A549 (cell line): Measurements from ENCODE around the gene PPP4R3A. TPM values are rescaled to one million over a fixed set of nuclear protein-coding genes. Genes with fewer than 3 reads are reported as not detected.

ENCODE experiments used
- ATAC-seq, 2 experiments: fragments of 200-7000 bp in 1 of 2; fragments of >200 bp in 1 of 2; cut with Nextera tagmentation in 1 of 2; cut with Tn5 transposase in 1 of 2; 3 replicates each; pipeline versions ENCODE4 v1.8.0 to v1.9.1; 2018 to 2020; ENCODE audit warnings: mild to moderate bottlenecking in 1 of 2, moderate library complexity in 1 of 2
- CTCF ChIA-PET: fragments of 300-600 bp; sonication (Branson Sonifier 250); formaldehyde crosslinking; extraction: SDS; loops from one replicate; lab custom pipeline; 2021; ENCODE audit warnings: antibody characterized with exemption, inconsistent platforms; lab: Yijun Ruan, JAX
- POLR2A ChIA-PET: fragments of 350-600 bp; formaldehyde crosslinking; extraction: SDS; loops from one replicate; lab custom pipeline; 2021; ENCODE audit warnings: antibody characterized with exemption, inconsistent platforms; lab: Yijun Ruan, JAX
- DNase-seq, 2 experiments: peaks; one replicate each; pipeline versions ENCODE4 v3.0.0 to v3.0.0-alpha.2; 2011 to 2016; ENCODE audit warnings: low read depth in 1 of 2, low spot score in 1 of 2
- FAIRE-seq: peaks from 2 replicates; lab custom pipeline; 2011; peaks lifted over from hg19 to GRCh38; lab: Jason Lieb, UNC
- H3K27ac ChIP-seq, 2 experiments: fragments of >200 bp; sonication (Bioruptor Twin); formaldehyde crosslinking; 3 replicates each; pipeline ENCODE4 v1.5.1; 2016 to 2017
- H3K4me1 ChIP-seq: fragments of >200 bp; sonication (Bioruptor Twin); formaldehyde crosslinking; 3 replicates; pipeline ENCODE4 v1.6.1; 2016
- H3K4me2 ChIP-seq: fragments of >200 bp; sonication (Bioruptor Twin); formaldehyde crosslinking; 3 replicates; pipeline ENCODE4 v1.6.1; 2016
- H3K4me3 ChIP-seq: fragments of >200 bp; sonication (Bioruptor Twin); formaldehyde crosslinking; 3 replicates; pipeline ENCODE4 v1.5.1; 2016
- H3K9me3 ChIP-seq: fragments of >200 bp; sonication (Bioruptor Twin); formaldehyde crosslinking; 3 replicates; pipeline ENCODE4 v1.6.1; 2016
- BHLHE40 ChIP-seq: IDR thresholded peaks from 2 replicates; pipeline ENCODE4 v1.6.1; 2012; ENCODE audit warnings: low read depth, low read length, inconsistent platforms
- CBX2 ChIP-seq: fragments of 200-600 bp; sonication (generic); IDR thresholded peaks from 2 replicates; pipeline ENCODE4 v1.6.1; 2016; ENCODE audit warnings: low read depth, mild to moderate bottlenecking, borderline replicate concordance
- CHD2 ChIP-seq: fragments of 150-350 bp; IDR thresholded peaks from 2 replicates; pipeline ENCODE4 v1.6.1; 2014; ENCODE audit warnings: low read length; ENCODE audit not compliant: partially characterized antibody
- EHMT2 ChIP-seq: fragments of 200-600 bp; sonication (generic); IDR thresholded peaks from 2 replicates; pipeline ENCODE4 v1.6.1; 2016; ENCODE audit warnings: antibody characterized with exemption, low read depth, mild to moderate bottlenecking, moderate library complexity
- ELK1 ChIP-seq: fragments of 150-350 bp; IDR thresholded peaks from 2 replicates; pipeline ENCODE4 v1.6.1; 2014; ENCODE audit warnings: low read depth, mild to moderate bottlenecking, low read length
- ESRRA ChIP-seq: fragments of 150-350 bp; IDR thresholded peaks from 2 replicates; pipeline ENCODE4 v1.6.1; 2014; ENCODE audit warnings: mild to moderate bottlenecking, low read length, borderline replicate concordance
- FOSB ChIP-seq: fragments of 250-450 bp; sonication (Bioruptor Pico); IDR thresholded peaks from 2 replicates; pipeline ENCODE4 v1.5.0; 2020; ENCODE audit warnings: mild to moderate bottlenecking, moderate library complexity
- HMGXB4 ChIP-seq: fragments of 250-450 bp; sonication (Bioruptor Pico); IDR thresholded peaks from 2 replicates; pipeline ENCODE4 v1.5.0; 2021; ENCODE audit warnings: mild to moderate bottlenecking, moderate library complexity, borderline replicate concordance
- HOXB13 ChIP-seq: fragments of 250-450 bp; sonication (Bioruptor Pico); IDR thresholded peaks from 2 replicates; pipeline ENCODE4 v1.5.0; 2020; ENCODE audit warnings: low read depth, mild to moderate bottlenecking, moderate library complexity
- HOXB5 ChIP-seq: fragments of 250-450 bp; sonication (Bioruptor Pico); IDR thresholded peaks from 2 replicates; pipeline ENCODE4 v1.5.0; 2020; ENCODE audit warnings: mild to moderate bottlenecking, moderate library complexity
- JUNB ChIP-seq: fragments of >200 bp; sonication (Bioruptor Twin); formaldehyde crosslinking; IDR thresholded peaks from 2 replicates; pipeline ENCODE4 v1.6.1; 2016
- MYC ChIP-seq: IDR thresholded peaks from 2 replicates; pipeline ENCODE4 v1.6.1; 2012; ENCODE audit warnings: mild to moderate bottlenecking, inconsistent platforms, low read length, improper control_type of control experiment, borderline replicate concordance
- NFE2L2 ChIP-seq: fragments of 150-350 bp; conservative IDR thresholded peaks from 2 replicates; pipeline ENCODE4 v1.6.1; 2014; ENCODE audit warnings: low read length
- NPAS2 ChIP-seq: fragments of 250-450 bp; sonication (Bioruptor Pico); IDR thresholded peaks from 2 replicates; pipeline ENCODE4 v1.8.0; 2022; ENCODE audit warnings: mild to moderate bottlenecking, moderate library complexity, borderline replicate concordance
- NR3C1 ChIP-seq: fragments of >200 bp; sonication (Bioruptor Twin); formaldehyde crosslinking; IDR thresholded peaks from 3 replicates; pipeline ENCODE4 v1.6.1; 2017
- PHF8 ChIP-seq: fragments of 200-600 bp; sonication (generic); IDR thresholded peaks from 2 replicates; pipeline ENCODE4 v1.6.1; 2016; ENCODE audit warnings: low read depth, mild to moderate bottlenecking, antibody characterized with exemption, moderate library complexity, borderline replicate concordance
- POLR2A ChIP-seq: IDR thresholded peaks from 2 replicates; pipeline ENCODE4 v1.6.1; 2012; ENCODE audit warnings: mild to moderate bottlenecking, low read length
- REST ChIP-seq: fragments of 200-600 bp; sonication (generic); IDR thresholded peaks from 2 replicates; pipeline ENCODE4 v1.6.1; 2016; ENCODE audit warnings: antibody characterized with exemption, mild to moderate bottlenecking, moderate library complexity
- RFX5 ChIP-seq: fragments of 450-650 bp; IDR thresholded peaks from 2 replicates; pipeline ENCODE4 v1.7.1; 2014; ENCODE audit warnings: antibody characterized with exemption, mild to moderate bottlenecking, moderate library complexity
- RNF2 ChIP-seq: fragments of 200-600 bp; sonication (generic); IDR thresholded peaks from 2 replicates; pipeline ENCODE4 v1.6.1; 2016; ENCODE audit warnings: low read depth, mild to moderate bottlenecking, antibody characterized with exemption, moderate library complexity, borderline replicate concordance
- SREBF2 ChIP-seq: fragments of 450-650 bp; IDR thresholded peaks from 2 replicates; pipeline ENCODE4 v1.6.1; 2014; ENCODE audit warnings: mild to moderate bottlenecking, moderate library complexity
- TFCP2L1 ChIP-seq: fragments of 250-450 bp; sonication (Bioruptor Pico); IDR thresholded peaks from 2 replicates; pipeline ENCODE4 v1.5.0; 2021; ENCODE audit warnings: mild to moderate bottlenecking
- USF2 ChIP-seq: fragments of 450-650 bp; IDR thresholded peaks from 2 replicates; pipeline ENCODE4 v1.6.1; 2014; ENCODE audit warnings: antibody characterized with exemption
- WGBS: methylation state at CpG from one replicate; pipeline ENCODE4 v1.1.6; 2017; ENCODE audit errors: missing lambda C conversion rate; 5-methylcytosine and 5-hydroxymethylcytosine counted together
- polyA plus RNA-seq, 4 experiments: library from polyadenylated mRNA; depleted of rRNA in 3 of 4; stranded (reverse); fragments of >200 nt; fragmentation: RNase III in 1 of 4; extraction: RNeasy Plus Mini Kit Qiagen cat#74134 plus additional on column Dnase treatment in 1 of 4; gene quantifications; 2 replicates in 3 of 4; 3 replicates in 1 of 4; pipeline ENCODE4 v1.2.3, GENCODE V29; 2011 to 2017

The PPP4R3A gene
- polyA plus RNA-seq, 2 of the 4 experiments (the other 2 are of a cell fraction), result 69.5 to 83.6 TPM

DNA sequence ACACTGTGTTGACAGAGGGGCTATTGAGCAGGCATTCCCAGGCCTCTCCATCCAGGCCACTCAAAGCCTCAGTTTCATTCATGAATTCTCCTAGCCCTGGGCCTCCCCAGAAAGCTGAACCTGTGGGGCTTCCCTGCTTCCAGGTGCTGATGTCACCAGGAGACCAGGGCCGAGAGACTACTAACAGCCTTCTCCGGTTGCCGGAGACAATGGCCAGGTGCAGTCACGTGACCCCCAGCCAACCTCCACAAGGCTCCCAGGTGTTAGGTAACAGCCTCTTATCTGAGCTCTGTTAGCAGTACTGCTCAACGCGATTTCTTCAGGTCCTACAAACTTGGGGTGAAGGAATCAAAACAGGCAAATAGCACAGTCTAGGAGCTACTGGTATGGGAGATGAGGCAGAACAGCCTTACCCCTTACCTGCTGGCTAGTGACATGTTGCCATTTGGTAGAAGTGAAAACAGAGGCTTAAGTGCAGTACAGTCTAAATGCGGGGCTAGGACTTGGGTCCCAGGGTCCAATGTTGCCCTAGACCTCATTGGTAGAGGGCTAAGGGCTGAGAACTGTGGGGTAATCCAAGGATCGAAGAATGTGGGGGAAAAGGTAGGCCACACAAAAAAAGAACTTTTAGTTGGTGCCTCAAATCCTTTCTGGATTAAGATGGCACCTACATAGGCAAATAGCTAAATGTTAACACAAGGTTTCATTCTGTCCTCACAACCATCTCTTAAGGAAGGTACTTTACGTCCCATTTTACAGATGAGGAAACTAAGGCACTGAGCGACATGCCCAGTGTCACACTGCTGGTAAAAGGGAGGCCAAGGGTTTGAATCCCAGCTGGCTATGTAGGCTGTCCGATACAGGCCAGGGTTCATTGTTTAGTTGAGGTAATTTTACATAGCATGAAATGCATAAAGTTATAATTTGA lies 96.3 kb downstream of the PPP4R3A start:
- ChIA-PET POLR2A (no interaction called here), CTCF (interaction anchor here (1.3 kb wide), 1 partner anchor 90 kb away, joined by 4 read pairs; no protein-coding TSS in a partner anchor)
- FAIRE-seq, result no peak
- no peak for ATAC-seq
- WGBS, result 93% methylated on average over 11 of the region's 11 CpGs
- TF ChIP-seq NFE2L2, result no peak
- TF ChIP-seq BHLHE40, result no peak
- TF ChIP-seq HOXB13 (CRISPR knock-in tag), result no peak
- no peak for TF ChIP-seq MYC
- no peak for TF ChIP-seq SREBF2
- TF ChIP-seq NR3C1, result no peak
- TF ChIP-seq REST, result no peak
- no peak for TF ChIP-seq RNF2
- no peak for TF ChIP-seq CHD2
- TF ChIP-seq FOSB (CRISPR knock-in tag), result no peak
- H3K9me3 ChIP-seq, result no peaks in the 10 kb centered on the region
- H3K4me2 ChIP-seq, result no peak overlapping the region
- no peak overlapping the region for H3K4me3 ChIP-seq
- no peak for DNase-seq
- H3K27ac ChIP-seq, result no peak overlapping the region
- H3K4me1 ChIP-seq, result peaks cover 12% of the 10 kb centered on the region

GRCh38 chr14:91412939-91413338 lies 97.2 kb downstream of the PPP4R3A start:
- Histone ChIP-seq H3K4me3 (no peak overlapping the region), H3K27ac (no peak overlapping the region), H3K4me2 (no peak overlapping the region), H3K4me1 (peaks cover 5% of the 10 kb centered on the region; the same call in 1 of the 3 replicates)
- ATAC-seq (no peak), FAIRE-seq (no peak), DNase-seq (no peak)
- ChIA-PET POLR2A (no interaction called here), CTCF (interaction anchor here (1.3 kb wide), 1 partner anchor 89 kb away, joined by 4 read pairs; no protein-coding TSS in a partner anchor)
- WGBS, result 85% methylated on average over 5 of the region's 5 CpGs
- TF ChIP-seq ELK1 (no peak), JUNB (no peak), PHF8 (no peak), HOXB5 (CRISPR knock-in tag) (no peak), RFX5 (no peak), SREBF2 (no peak)
- TF ChIP-seq, all 56 proteins: peak for 0
- no peaks in the 10 kb centered on the region for H3K9me3 ChIP-seq

GRCh38 chr14:91410771-91411536 lies 99.2 kb downstream of the PPP4R3A start:
- Histone ChIP-seq H3K4me2 (no peak overlapping the region), H3K4me1 (no peaks in the 10 kb centered on the region), H3K4me3 (no peak overlapping the region), H3K27ac (no peak overlapping the region), H3K9me3 (no peaks in the 10 kb centered on the region)
- no peak for ATAC-seq
- DNase-seq, result no peak
- ChIA-PET POLR2A (no interaction called here), CTCF (interaction anchor here (1.1 to 2.1 kb wide), 2 partner anchors 13 to 88 kb away, joined by 5 to 6 read pairs; no protein-coding TSS in a partner anchor)
- FAIRE-seq, result no peak
- WGBS, result 89% methylated on average over 12 of the region's 12 CpGs
- TF ChIP-seq CBX2 (no peak), NPAS2 (CRISPR knock-in tag) (no peak), PHF8 (no peak), POLR2A (no peak), TFCP2L1 (CRISPR knock-in tag) (no peak), USF2 (no peak), HMGXB4 (no peak), ESRRA (no peak), EHMT2 (no peak)
